ENCODE measurements around the gene WDR20.

WDR20 gene

GRCh38 chr14:102219316-102219715 is 79.6 kb downstream of the WDR20 start:
- DNase-seq (ENCODE audit: low read depth), result no peak

- no peak for DNase-seq (ENCODE audit: low read depth)
Observed at GRCh38 chr14:102220031-102220430, 80.3 kb downstream of the WDR20 start.

DNA sequence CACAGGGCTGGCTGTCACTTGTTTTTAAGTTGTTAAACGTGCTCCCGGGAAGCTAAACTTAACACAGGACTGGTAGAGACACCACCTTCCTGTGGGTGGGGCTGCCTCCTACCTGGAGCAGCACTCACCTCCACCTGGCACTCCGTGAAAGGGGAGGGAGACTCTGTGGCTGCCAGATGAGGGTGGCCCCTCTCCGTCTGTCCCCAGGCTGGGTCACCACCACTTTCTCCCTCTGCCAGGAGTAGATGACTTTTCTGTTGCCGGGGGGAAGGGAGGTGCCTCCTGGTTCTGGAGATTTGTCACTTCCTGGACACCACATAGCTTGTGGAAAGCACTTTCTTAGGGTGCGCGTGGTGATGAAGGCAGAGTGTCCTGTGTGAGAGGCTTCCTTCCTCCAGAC is 81.3 kb downstream of the WDR20 start:
- no peak for DNase-seq (ENCODE audit: low read depth)

DNA sequence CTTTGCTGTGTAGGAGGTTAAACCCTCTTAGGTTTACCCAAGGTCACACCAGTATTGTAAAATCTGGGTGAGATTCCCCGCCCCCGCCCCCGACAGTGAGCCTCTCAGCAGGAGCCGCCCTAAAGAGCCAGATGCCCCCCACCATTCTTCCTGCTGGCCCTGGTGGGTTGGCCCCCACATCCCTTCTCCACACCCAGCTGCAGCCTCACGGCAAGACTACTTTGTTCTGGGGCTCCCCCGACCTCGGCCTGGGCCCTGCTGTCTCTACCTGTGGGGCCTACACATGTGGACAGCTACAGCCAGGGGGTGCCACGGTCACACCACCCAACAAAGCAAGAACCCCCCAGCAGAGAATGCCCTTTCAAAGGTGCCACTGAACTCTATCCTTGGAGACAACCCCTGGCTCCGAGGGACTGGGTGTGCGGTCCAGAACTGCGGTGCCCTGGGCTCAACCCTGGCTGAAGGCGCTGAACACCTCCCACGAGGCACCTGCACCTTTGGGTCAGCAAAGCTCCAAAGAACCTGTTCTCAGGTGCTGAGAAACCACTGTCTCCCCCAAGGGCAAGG is 82.4 kb downstream of the WDR20 start:
- DNase-seq (ENCODE audit: low read depth), result no peak

DNA sequence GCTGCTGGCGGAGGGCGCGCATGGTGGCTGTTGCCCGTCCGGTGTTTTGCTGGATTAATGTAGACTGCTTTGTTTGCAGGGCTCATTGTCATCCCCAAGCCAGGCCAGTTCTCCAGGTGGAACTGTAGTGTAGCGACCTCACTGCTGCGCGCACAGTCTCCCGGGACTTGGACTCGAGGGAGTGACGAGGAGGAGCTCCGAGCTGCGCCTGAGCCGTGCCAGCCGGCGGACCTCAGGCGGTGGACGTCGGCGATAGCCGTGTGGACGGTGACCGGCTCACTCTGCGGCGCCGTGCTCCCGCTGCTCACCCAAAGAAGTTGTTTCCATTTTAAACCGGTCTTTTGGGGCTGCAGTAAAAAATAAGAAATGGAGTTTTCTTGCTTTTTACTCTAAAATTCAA is 83.1 kb downstream of the WDR20 start:
- no peak for DNase-seq (ENCODE audit: low read depth)

GRCh38 chr14:102223682-102224081 is 84.0 kb downstream of the WDR20 start:
- DNase-seq (ENCODE audit: low read depth), result no peak

DNA sequence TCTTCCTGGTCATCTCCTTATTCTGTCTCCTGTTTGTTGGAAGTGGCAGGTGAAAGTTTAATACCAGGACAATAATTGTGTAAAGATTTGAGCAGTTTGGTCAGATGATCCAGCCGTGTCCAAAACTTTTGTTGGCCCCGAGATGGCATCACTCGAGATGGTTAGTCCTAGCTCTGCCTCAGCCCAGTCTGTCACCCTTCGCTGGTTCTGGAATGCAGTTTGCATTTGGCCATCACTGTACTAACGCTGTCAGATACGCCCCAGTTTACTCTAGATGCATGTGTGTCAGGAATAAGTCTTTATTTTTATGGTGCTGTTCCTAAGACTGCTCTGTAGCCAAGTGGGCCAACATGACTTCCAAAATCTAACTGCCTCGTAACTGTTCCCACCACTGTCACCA is 85.7 kb downstream of the WDR20 start:
- no peak for DNase-seq (ENCODE audit: low read depth)

GRCh38 chr14:102225936-102226335 is 86.2 kb downstream of the WDR20 start:
- no peak for DNase-seq (ENCODE audit: low read depth)

DNA sequence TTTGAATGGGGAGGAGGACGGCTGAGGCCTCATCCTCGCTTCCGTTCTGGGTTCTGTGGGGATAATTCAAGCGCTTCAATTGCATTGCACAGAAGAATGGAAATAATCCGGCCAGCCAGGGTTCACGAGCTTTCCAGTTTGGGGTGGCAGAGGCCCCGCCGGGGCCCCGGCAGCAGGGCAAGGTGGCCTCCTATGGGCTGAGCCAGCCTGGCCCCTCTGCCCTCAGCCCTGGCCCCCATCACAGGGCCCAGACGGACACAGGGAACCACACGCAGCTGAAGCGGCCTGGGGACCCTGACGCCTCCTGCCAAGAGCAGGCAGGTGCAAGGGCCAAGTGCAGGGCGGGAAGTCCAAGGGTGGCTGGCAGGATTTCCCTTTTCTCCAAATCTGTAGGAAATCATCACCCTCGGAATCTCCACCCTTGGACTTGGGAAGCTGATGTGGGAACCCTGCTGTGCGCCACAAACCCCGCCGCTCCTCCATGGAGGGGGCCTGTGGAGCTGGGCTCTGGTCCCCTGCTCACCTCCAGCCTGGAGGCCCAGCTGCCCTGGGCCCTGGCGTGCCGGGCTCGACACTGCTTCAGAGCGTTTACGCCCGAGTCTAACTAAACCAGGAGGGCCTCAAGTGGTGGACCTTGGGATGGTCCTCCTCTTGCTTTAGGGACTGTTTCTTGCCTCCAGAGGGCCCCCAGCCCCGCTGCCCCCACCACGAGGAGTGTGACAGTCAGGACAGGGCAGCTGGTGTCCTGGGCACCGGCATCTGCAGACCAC is 86.8 kb downstream of the WDR20 start:
- no peak for DNase-seq (ENCODE audit: low read depth)

GRCh38 chr14:102227184-102227964 is 87.7 kb downstream of the WDR20 start:
- no peak for DNase-seq (ENCODE audit: low read depth)

DNA sequence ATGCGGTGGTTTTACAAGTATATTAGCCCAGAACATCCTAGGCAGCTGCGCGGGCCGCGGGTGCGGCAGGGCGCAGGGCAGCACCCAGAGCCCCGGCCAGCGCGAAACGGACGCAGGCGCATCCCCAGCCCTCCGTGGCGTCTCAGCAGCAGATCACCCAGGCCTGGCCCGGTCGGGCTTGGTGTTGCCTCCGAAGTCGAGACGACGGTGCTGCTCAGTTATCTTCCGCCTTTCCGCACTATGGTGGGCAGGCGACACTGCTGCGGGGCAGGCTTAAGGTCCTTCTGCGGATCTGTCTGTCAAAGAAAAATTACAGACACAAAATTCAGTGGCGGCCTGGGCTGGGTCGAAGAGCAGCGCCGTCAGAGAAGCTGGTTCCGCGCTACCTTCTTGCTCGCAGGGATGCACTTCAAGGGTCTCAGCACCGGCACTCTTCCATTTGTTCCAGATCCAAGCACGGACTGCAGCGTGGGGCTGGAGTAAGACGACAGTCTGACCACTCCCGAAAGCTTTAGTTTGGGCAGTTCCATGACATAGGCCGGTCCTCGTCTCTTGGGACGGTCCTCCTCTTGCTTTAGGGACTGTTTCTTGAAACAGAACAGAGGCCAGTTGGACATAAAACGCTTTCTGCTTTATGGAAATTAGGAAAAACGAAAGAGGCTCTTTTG is 89.5 kb downstream of the WDR20 start:
- no peak for DNase-seq (ENCODE audit: low read depth)

- DNase-seq (ENCODE audit: low read depth), result no peak
Observed at GRCh38 chr14:102229739-102230092, 90.0 kb downstream of the WDR20 start.

- no peak for DNase-seq (ENCODE audit: low read depth)
Observed at GRCh38 chr14:102230481-102231210, 90.9 kb downstream of the WDR20 start.

- no peak for DNase-seq (ENCODE audit: low read depth)
Observed at GRCh38 chr14:102231476-102232347, 92.0 kb downstream of the WDR20 start.

GRCh38 chr14:102232348-102232625 is 92.6 kb downstream of the WDR20 start:
- DNase-seq (ENCODE audit: low read depth), result no peak

- no peak for DNase-seq (ENCODE audit: low read depth)
Observed at GRCh38 chr14:102233081-102233480, 93.4 kb downstream of the WDR20 start.

GRCh38 chr14:102234331-102235264 is 94.9 kb downstream of the WDR20 start:
- no peak for DNase-seq (ENCODE audit: low read depth)

- DNase-seq (ENCODE audit: low read depth), result no peak
Observed at GRCh38 chr14:102235275-102235897, 95.7 kb downstream of the WDR20 start.

DNA sequence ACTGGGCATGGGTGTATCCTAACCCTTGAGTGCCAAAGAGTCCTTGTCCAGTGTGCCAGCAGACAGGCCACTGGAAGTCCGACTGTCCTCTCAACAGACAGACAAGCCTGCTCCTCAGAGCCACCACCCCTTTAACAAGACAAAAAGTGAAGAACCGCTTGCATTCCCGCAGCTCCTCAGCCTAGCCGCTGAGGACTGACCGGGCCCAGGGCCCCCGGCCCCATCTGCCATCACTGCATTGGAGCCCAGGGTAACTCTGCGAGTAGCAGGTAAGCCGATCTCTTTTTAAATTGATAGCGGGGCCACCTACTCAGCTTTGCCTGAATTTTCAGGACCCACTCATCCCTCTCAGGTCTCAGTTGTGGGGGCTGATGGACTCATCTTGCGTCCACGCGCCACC is 96.3 kb downstream of the WDR20 start:
- DNase-seq (ENCODE audit: low read depth), result no peak

GRCh38 chr14:102238131-102238530 is 98.4 kb downstream of the WDR20 start:
- DNase-seq (ENCODE audit: low read depth), result no peak

Data from CMK (cell line).